Stimulated activated CD4-positive, alpha-beta T cell treated with anti-CD3 and anti-CD28 coated beads, Interleukin-12 subunit alpha, Interleukin-12 subunit beta, amount 100 ng/mL, for 48 hours (primary cell): ENCODE data around the gene UHRF1.
"Not testable (repeated sequence)": the region's sequence is repeated elsewhere in the genome, so short reads cannot be mapped to it uniquely, and the experiment has no call there.

Experiments used
- DNase-seq, 3 donors: peaks; one replicate each; pipeline ENCODE4 v3.0.0-alpha.2; 2020; ENCODE audit warnings: low read depth in 2 of 3, low spot score in 1 of 3

The UHRF1 gene

DNA sequence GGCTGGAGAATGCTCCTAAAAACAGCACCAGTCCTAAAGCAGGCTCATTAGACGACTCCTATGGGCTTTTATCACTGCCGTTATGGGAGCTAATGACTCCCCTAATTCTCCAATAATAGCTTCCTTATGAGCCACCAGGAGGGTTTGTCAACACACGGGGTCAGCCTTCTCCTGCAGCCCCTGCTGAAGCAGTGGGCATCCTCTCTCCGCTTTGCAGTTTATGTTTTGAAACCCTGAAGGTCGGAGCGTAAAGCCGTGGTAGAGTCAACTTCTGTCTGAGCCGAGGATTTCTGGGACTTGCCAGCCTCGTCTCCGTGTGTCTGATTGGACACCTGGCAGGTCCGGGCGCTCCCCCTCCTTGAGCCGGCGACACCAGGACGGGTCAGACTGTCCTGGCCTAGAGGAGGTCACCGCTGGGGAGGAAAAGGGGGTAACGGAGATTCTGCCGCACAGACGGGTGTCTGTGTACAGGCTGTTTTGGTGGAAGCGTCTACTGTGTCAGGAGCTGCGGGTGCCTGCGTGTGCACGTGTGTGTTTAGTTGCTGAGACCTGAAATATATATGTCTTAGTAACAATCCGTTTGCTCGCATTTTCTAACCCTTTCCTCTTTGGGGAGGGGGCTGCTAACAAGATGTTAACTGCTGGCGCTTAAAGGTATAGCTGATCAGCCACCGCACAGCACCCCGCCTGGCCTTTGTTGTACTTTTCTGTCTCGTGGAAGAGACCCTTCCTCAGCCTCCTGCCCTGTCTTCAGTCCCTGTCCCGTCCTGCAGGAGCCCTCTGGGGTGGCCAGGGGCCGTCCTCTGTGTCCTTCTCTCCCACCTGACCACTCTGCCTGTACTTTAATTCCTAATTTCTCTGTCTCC, 61.5 kb downstream of the UHRF1 start:
- DNase-seq: no peak

DNA sequence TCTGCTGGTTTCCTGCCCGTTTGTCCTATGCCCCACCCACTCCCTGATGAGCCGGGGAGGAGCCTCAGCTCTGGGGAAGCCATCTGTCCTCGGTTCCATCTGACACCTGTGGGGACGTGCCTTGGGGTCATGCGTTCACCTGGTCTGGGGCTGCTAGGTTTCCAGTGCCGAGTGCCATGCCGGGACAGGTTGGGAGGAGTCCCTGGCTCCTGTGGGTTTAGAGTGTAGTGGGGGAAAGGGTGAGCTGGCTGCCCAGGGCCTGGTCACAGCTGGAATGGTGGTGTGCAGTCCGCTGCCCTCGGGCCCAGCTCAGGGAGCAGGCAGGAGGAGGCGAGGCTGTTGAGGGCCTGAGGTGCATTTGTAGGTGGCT, 62.1 kb downstream of the UHRF1 start:
- DNase-seq: no peak

DNA sequence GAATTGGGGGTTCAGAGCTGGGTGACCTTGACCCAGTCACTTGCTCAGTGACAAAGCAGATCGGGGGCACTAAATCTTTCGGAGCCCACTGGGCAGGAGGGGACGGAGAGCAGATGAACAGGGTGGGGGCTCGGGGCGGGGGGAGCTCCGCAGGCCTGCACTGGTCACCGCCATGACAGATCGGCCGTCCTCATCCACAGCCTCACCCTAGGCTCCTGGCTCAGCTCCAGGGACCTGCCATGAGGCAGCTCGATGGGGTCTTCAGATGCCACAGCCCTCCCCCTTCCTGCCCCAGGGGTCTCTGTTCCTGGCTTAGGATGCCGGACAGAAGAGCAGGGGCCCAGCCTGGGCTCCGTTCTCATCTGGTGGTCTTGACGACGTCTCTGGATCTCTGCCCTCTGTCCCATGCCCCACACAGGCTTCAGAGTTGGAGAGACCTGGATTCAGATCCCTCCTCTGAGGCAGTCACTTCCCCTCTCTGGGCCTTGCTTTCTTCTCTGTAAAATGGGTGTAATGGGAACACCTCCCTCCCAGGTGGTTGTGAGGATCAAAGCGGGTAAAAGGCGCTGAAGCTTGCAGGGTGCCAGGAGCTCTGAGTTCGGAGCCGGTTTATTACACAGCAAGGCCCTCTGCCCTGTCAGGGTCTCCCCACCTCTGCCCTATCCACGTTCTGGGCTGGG, 62.7 kb downstream of the UHRF1 start:
- no peak for DNase-seq

DNA sequence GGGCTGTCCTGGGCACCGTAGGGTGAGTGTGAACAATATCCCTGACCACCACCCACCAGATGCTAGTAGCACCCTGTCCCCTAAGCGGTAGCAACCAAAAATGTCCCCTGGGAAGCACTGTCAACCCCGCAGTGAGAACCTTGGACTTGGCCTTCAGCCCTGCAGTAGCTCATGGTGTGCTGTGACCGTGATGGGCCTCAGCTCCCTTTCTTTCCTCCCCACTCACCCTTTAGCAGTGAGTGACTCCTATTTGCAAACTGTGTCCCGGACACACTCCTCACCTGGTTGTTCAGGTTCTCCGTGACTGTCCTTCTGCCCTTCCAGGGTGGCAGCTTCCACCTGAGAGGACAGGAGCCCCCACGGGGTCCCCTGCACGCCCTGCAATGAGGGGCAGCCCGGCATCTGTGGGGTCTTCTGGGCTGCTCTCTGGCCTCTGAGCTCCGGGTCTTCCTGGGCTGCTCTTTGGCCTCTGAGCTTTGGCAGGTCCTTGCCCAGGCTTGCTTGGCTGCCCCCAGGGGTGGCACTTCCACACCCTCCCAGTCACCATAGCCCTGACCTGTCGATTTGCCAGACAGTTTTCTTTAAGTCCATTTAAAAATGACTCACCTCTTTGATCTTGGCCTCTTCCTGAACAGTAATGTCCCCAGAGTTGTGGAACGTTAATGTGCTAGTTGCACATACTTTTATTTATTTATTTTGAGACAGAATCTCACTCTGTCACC, 63.4 kb downstream of the UHRF1 start:
- DNase-seq: no peak

DNA sequence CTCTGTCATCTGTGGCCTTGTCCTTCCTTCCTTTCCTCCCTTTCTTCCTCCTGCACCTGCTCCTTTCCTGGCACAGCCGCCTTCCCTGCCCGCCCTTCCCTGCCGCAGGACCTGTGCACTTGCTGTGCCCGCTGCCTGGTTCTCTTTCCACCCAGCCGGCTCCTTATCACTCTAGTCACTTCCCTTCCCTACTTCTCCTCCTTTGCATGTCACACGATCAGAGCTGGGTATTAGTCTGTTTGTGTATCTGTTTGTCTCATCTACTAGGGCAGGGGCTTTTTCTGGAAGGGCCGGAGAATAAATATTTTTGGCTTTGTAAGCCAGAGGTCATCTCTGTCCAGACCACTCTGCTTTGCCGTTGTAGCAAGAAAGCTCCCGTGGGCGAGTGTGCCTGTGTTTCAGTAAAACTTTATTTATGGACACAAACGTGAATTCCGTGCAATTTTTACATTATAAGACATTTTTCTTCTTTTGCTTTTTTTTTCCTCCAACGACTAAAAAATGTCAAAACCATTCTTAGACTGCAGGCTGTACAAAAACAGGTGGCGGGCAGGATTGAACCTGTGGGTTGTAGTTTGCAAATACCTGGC, 65.7 kb downstream of the UHRF1 start:
- DNase-seq: no peak

DNA sequence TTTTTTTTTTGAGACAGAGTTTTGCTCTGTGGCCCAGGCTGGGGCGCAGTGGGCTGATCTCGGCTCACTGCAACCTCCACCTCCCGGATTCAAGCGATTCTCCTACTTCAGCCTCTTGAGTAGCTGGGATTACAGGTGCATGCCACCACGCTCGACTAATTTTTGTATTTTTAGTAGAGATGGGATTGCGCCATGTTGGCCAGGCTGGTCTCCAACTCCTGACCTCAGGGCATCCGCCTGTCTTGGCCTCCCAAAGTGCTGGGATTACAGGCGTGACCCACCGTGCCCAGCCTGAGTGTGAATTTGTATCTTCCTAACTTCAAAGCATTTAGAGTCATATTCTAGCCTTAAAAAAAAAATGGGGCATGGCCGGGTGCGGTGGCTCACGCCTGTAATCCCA, 66.3 kb downstream of the UHRF1 start:
- DNase-seq: not testable (repeated sequence)

DNA sequence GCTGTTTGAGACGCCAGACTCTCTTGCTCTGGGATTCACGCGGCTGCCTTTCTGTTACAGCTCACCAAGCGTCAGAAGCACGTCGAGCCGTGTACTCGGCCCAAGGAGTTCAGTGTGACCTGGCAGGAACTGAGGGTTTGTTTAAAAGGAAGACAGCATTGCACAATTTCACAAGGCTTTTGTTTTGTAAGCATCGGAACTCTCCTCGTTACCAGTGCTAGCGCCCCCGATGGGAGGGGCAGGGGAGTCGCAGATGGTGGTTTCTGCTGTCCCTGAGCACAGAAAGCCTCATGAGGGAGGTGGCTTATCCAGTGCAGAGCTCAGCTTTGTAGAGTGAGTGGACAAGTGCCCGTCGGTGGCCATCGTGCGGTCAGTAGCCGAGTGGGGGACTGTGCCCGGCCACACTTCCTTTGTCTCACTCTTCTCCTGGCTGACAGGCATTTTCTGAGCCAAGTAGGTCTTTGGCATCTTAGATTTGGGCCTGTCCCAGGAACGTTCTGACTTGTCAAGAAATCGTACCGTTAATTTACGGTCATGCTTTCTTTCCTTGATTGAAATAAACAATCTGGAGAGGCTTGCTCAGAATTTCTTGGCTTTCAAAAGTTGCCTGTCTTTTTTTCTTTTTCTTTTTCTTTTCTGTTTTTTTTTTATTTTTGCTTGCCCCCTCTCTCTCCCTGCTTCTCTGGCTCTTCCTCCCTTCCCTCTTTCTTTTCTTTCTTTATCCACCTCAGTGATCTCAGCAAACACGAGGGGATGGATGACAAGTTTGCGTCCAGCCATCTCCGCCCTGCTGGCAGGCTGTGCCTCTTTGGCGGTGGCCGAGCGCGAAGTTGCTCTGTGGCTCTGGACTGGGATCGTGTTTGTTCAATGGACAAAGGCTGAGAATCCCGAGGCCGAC, 67.3 kb downstream of the UHRF1 start:
- no peak for DNase-seq

DNA sequence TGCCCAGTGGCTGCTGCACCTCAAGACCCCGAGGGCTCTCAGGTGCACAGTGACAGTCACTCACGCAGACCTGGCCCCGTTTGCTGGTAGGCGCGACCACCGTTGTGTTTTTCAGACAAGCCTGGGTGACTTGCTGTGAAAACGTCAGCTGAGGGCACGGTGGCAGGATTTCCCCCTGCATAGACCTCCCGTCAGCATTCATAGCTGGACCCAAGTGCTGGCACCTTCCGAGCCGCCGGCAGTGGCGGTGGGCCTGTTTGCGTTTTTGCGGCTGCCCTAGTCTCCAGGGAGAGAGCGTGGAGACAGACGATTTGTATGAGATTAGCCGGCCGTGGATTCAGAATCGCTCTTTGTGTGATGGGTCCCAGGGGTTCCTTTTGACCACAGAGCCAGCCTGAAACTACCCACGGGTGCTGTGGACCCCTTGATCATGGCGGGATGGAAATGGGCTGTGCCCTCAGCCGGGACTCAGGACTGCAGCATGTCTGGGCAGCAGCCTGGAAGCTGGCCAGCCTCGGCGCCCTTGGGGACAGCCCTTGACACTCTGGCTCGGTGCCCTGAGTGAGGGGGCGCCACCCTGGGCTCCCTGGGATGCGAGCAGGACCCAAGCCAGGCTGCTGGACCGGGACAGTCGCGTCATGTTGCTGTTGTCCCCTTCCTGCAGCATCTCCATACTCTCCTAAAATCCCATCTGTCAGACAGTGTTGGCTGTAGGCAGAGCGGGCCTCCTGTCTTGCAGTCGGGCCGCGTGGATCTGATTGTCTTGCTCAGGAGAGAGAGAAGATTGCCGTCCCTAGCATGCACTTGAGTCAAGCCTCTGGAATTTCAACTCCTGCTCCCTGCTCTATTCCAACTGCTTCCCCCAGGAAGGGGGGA, 68.2 kb downstream of the UHRF1 start:
- no peak for DNase-seq

DNA sequence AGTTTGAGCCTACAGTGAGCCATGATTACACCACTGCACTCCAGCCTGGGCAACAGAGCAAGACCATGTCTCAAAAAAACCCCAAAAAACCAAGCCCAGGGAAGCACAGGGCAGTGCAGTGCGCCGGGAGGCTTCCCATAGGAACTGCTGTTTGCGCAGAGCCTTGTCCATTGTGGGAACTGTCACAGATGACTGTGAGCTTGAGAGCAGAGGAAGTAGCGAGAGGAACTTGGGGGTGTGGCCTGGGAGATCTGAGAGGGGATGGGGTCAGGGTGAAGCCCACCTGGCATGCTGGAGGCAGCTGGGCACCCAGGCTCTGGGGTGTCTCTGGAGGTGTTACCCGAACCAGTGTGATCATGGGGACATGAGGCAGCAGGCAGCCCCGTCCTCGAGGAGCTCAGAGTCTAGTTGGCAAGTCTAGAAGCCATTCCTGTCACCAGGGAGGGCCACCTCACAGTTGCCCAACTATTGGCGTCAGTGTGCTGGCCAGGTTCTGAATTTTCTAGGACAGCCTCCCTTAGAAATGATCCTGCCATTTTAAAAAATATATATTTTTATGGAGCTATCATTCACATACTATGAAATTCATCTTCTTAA, 70.0 kb downstream of the UHRF1 start:
- DNase-seq: no peak

DNA sequence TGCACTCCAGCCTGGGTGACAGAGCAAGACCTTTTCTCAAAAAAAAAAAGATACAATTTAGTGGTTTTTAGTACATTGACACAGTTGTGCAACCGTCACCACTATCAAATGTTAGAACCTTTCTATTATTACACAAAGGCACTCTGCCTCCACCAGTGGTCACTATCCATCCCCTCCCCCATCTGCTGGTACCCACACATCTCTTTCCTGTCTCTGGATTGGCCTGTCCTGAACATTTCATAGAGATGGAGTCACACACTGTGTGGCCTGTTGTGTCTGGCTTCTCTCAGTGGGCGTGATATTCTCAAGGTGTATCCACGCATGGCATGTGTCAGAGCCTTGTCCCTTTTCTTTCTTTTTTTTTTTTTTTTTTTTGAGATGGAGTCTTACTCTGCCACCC, 70.8 kb downstream of the UHRF1 start:
- no peak for DNase-seq

DNA sequence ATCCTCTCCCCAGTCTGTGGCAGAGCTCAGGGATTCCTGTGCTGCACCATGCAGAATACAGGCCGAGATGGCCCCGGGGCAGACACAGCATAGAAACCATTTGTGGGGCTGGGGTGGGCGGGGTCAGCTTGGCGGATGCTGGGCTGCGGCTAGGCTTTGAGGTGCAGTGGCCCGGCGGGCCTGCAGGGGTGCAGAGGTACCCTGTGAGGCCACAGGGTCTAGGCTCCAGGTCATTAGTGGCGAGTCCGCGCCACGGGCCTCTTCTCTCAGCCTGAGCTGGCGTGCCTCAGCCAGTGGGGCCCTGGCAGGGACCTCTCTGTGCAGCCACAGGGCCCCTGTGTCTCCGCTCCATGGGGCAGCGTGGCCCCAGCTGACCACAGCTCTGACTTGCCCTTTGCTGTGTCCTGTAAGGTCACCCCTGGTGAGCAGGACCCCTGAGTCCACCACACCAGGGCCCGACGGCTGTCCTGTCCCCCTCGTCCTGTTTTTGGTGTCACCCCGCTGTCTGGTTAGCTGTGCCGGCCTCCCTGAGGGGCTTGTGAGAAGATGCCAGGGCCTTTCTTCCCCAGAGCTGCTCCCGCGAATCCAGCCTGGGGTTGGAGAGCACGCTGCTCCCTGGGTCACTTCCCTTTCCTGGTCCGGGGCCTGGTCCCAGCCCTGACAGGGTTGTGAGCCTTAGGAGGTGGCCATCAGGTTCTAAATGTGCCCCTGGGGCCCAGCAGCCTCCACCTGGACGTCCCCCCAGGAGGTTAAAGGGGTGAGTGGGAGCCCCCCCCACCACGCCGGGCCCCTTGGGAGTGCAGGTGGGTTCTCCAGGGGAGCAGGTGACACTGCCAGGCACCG, 71.8 kb downstream of the UHRF1 start:
- DNase-seq: no peak

DNA sequence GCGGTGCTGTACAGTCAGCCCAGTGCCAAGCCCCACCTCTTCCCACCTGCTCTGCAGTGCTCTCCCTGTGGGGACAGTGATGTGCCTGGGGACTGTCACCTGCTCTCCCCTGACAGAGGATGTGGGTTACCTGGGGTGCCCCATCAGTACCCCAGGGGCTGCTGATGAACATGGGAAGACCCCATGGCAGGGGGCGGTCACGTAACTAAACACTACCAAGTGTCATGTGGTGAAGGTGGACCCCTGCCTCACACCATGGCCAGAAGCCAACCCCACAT, 72.3 kb downstream of the UHRF1 start:
- DNase-seq: no peak

DNA sequence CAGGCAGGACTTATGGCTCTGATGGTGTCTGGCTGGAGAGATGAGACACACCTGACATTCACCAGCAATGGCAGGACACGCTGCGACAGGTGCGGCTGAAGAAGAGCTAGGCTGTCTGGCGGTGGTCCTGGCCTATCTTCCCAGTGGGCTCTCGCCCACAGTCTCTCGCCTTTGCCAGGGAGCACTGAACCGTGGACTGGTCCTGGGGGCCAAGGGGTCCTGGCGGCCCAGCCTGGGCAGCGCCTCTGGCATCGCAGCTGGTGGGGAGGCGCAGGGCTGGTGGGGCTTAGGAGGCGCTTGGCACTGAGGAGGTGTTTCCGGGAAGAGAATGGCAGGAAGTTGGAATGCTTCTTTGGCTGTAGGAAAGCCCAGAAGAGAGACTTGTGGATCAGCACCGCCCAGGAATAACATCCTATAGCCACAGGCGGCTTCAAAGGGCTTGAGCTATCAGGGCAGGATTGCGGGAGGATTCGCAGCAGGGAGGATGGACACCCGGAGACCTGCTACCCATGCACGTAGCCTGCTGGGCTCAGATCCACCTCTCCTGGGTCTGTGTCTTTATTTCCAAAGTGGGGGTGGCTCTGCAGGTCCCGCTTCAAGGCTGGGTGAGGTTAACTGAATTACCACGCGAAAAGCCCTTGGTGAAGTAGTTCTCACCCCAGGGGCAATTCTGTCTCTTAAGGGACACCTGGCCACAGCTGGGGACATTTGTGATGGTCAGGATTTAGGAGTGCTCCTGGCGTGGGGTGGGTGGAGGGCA, 74.2 kb downstream of the UHRF1 start:
- DNase-seq: no peak

DNA sequence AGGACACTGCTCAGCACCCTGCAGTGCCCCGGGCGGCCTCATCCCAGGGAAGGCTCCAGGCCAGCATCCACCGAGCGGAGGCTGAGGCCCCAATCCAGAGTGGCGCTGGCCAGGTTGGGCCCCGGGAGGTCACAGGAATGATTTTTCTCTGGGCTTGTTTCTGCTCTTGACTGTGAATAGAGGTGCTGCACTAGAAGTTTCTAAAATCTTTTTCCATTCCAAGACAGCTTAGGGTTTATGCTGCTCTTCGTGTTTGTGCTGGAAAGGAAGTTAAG, 74.7 kb downstream of the UHRF1 start:
- DNase-seq: no peak

DNA sequence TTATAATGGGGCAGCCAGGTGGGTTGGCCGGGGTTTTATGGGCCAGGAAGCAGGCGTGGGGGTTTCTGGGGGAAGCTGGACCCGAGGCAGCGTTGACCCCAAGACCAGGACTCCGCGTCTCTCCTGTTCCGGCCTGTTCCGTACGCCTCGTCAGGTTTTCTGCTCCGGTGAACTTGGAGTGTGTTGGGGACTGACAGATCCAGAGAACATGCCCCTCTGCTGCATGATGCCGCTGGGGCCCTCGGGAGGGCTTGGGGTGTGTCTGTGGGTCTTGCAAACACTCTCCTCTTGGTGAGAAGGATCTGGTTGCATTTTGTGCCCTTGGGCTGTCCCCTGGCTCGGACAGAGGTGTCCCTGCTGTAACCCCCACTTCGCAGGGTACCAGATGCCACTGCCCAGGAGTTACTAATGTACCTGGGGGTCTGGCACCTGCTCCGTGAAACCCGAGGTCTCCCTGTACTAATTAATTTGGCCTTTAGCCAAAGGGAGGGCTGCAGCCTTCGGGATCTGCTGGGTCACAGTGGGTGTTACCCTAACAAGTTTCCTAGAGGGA, 75.2 kb downstream of the UHRF1 start:
- DNase-seq: no peak

DNA sequence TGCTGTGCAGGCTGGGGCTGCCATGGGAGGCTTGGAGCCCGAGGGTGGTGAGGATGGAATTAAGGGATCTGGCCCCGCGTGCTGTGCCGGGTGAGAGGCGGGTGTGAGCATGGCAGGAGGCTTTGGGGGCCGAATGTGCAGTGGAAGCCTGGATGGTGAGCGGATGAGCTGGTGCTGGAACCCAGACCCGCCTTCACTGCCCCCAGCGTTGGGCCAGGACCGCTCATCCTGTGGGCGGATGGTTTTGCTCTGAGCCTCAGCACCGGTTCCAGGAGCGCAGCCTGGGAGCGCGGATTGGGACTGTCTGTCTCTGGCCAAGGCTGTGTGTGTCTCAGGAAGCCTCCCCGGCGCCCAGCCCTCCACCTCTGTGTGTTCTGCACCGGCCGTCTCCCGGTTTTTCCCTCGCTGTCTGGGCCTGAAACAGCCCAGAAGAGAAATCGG, 76.3 kb downstream of the UHRF1 start:
- no peak for DNase-seq

DNA sequence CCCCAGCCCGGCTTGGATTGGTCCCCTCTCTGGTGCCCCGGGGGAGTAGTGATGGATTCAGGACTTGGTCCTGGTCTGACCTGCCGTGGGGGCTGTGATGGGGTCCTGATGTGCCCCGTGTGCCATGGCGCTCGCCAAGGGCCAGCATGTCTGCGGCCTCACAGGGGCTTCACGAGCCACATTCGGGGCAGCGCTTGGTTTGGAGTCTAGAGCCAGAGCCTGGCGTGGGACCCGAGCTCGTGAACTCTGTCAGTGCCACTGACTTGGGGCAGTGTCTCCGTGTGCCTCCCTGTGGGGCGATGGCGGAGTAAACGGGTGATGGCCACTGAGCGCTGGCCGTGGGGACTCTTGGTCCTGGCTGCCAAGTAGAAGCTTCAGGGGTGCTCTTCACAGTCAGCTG, 76.8 kb downstream of the UHRF1 start:
- no peak for DNase-seq

DNA sequence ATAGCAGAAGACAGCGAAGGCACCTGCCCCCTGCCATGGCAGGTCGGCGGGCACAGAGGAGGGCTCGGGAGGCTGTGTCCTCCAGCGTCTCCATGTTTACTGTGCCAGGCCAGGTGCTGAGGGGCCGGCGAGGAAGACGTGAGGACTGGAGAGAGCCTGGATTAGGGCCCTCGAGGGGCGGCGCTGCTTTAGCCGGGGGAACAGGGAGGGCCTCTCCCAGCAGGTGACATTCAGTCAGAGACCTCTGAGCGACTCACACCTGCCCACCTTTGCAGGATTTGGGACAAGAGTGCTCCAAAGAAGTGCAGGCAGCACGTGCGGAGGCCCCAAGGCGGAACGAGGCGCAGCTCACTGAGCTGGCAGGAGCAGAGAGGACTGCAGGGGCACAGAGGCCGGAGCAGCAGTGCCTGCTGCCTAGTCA, 77.2 kb downstream of the UHRF1 start:
- DNase-seq: no peak
